Left renal pelvis (tissue), 4 donors: ENCODE data around the gene CCP110. TPM values are rescaled to one million over a fixed set of nuclear protein-coding genes. Genes with fewer than 3 reads are reported as not detected.

ENCODE experiments used
- DNase-seq, 4 donors: peaks; one replicate each; pipeline ENCODE4 v3.0.0-alpha.2; 2013; ENCODE audit warnings: low read depth in 4 of 4, low spot score in 3 of 4
- polyA plus RNA-seq, 4 donors: library from polyadenylated mRNA; unstranded; fragments of 120-200 nt; gene quantifications; one replicate each; pipeline ENCODE4 v1.2.1, GENCODE V29; 2013; ENCODE audit not compliant: insufficient read length in 4 of 4

Gene CCP110
- polyA plus RNA-seq, 4 donors: 22.6 to 35.1 (median 28.1) TPM

- DNase-seq: no peak
These were observed 71.5 kb downstream of the CCP110 start for GRCh38 chr16:19595043-19595767.

- DNase-seq: no peak
These were observed 75.2 kb downstream of the CCP110 start for GRCh38 chr16:19598805-19599510.

GRCh38 chr16:19599968-19600716 is 76.4 kb downstream of the CCP110 start:
- no peak for DNase-seq

- DNase-seq: peak in 3 of 4 donors; percentile 14 to 19 (median 15)
These were observed 77.6 kb downstream of the CCP110 start for GRCh38 chr16:19601083-19601976.

Other genes starting within 250 kb of the CCP110 start
- gene CLEC19A, start 238.2 kb upstream of the CCP110 start, polyA plus RNA-seq: under 1 TPM in 3 of 4 donors, not detected in 1; 0.07 to 0.08 (median 0.08) TPM
- under 1 TPM; 0.26 to 0.92 (median 0.36) TPM for gene TMC5, start 106.1 kb upstream of the CCP110 start, polyA plus RNA-seq
- gene GDE1, start 1.8 kb upstream of the CCP110 start, polyA plus RNA-seq: 10 to 100 TPM; 50.9 to 83.7 (median 71.8) TPM
- gene VPS35L, start 31.8 kb downstream of the CCP110 start, polyA plus RNA-seq: 10 to 100 TPM; 46.0 to 65.0 (median 63.5) TPM
- gene KNOP1, start 194.3 kb downstream of the CCP110 start, polyA plus RNA-seq: 10 to 100 TPM; 29.6 to 48.3 (median 43.0) TPM
- gene IQCK, start 194.3 kb downstream of the CCP110 start, polyA plus RNA-seq: 10 to 100 TPM; 18.7 to 49.4 (median 45.0) TPM